Right forelimb (tissue), 1 donor: ENCODE results near the gene PAFAH1B2.
"Not testable (repeated sequence)": the region's sequence is repeated elsewhere in the genome, so short reads cannot be mapped to it uniquely, and the experiment has no call there.

ENCODE experiments used
- DNase-seq: peaks from one replicate; pipeline ENCODE4 v3.0.0-alpha.2; 2018

Gene PAFAH1B2

GRCh38 chr11:117143871-117144476 is at the start of gene PAFAH1B2:
PAFAH1B2 (plus strand) TSS chr11:117144287; CDS start chr11:117152448, 8,161 bp downstream.
- DNase-seq = peak; percentile 97

- DNase-seq = peak; percentile 49
These were observed 49.3 kb upstream of the PAFAH1B2 start for GRCh38 chr11:117094776-117095175.

- DNase-seq = peak; percentile 46
These were observed 48.6 kb upstream of the PAFAH1B2 start for GRCh38 chr11:117095284-117096161.

- DNase-seq = peak; percentile 43
These were observed 47.7 kb upstream of the PAFAH1B2 start for GRCh38 chr11:117096201-117096991.

GRCh38 chr11:117097014-117097388 is 47.1 kb upstream of the PAFAH1B2 start:
- DNase-seq = peak; percentile 44

GRCh38 chr11:117097389-117098268 is 46.5 kb upstream of the PAFAH1B2 start:
- DNase-seq = peak; percentile 71

GRCh38 chr11:117098269-117099232 is 45.5 kb upstream of the PAFAH1B2 start, which contains the start of gene SIK3:
SIK3 (minus strand) TSS chr11:117098428; CDS start chr11:117098415, 13 bp downstream.
- peak; percentile 98 for DNase-seq

- DNase-seq = no peak
These were observed 44.4 kb upstream of the PAFAH1B2 start for GRCh38 chr11:117099696-117100095.

GRCh38 chr11:117100556-117100955 is 43.5 kb upstream of the PAFAH1B2 start:
- no peak for DNase-seq

- DNase-seq = no peak
These were observed 36.1 kb upstream of the PAFAH1B2 start for GRCh38 chr11:117107701-117108590.

- no peak for DNase-seq
These were observed 33.7 kb upstream of the PAFAH1B2 start for GRCh38 chr11:117110294-117110950.

- not testable (repeated sequence) for DNase-seq
These were observed 31.6 kb upstream of the PAFAH1B2 start for GRCh38 chr11:117112497-117112896.

GRCh38 chr11:117112939-117113338 is 31.1 kb upstream of the PAFAH1B2 start:
- not testable (repeated sequence) for DNase-seq

- DNase-seq = no peak
These were observed 26.4 kb upstream of the PAFAH1B2 start for GRCh38 chr11:117117681-117118080.

- no peak for DNase-seq
These were observed 22.9 kb upstream of the PAFAH1B2 start for GRCh38 chr11:117121176-117121575.

GRCh38 chr11:117122556-117122955 is 21.5 kb upstream of the PAFAH1B2 start:
- no peak for DNase-seq

- DNase-seq = no peak
These were observed 17.7 kb upstream of the PAFAH1B2 start for GRCh38 chr11:117126223-117126965.

- DNase-seq = no peak
These were observed 16.8 kb upstream of the PAFAH1B2 start for GRCh38 chr11:117127171-117127901.
